ENCODE measurements around the gene ANO10.

GRCh38 chr3:43364494-43364893 lies 257.3 kb downstream of the ANO10 start:
- TF ChIP-seq POLR2A (IDR thresholded peaks at IDR 0.05) (no peak), CTCF (IDR thresholded peaks at IDR 0.05) (no peak)
